Measurements from ENCODE around the gene SART1. TPM values are rescaled to one million over a fixed set of nuclear protein-coding genes. Genes with fewer than 3 reads are reported as not detected.

SART1 gene
- total and polyA plus RNA-seq, 4 donors, result 13.6 to 24.3 (median 15.1) TPM

DNA sequence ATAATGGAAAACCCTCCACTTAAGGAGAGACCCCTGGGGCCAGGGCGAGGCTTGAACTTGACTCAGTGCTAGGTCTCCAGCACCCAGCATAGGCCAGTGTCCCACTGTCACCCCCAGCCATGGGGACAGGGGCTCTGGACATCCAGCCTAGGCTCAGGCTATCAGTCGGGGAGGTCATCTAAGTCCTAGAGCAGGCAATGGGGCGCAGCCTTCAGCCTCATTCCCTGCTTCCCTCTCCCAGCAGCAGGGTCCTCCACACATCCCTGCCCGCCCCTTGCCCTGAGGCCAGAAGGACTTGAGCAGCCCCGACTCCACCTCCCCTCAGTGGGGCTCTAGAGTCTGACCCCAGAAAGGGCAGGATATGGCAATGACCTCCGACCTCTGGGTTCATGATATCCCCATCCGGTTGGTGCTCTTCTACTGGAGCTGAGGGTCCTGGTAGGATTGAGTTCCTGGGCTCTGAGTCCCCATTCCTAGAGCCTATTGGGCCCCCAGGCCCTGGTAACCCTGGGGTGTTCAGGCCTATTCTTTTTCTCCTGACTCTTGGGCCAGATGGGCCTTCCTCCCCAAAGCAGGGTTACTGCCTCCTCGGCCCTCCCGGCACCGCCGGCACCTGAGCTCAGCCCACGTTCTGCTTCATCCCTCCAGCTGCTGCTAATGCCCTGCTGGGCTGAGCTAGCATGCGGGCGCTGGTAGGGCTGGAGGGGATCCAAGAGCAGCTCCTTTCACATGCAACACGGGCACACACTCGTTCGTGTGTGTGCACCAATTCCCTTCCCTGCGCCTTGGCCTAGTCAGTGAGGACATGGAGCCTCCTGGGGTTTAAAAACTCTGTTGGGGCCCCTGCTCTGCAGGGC is 54.6 kb downstream of the SART1 start:
- no peaks in the 10 kb centered on the region for H3K9me3 ChIP-seq (ENCODE audit: control insufficient read depth in 4 of 4, low read length in 3 of 4)
- H3K4me3 ChIP-seq (ENCODE audit: low read depth in 1 of 3, low read length in 3 of 3), result no peak overlapping the region
- peaks cover 0 to 14% (median 0%) of the 10 kb centered on the region in 4 donors for H3K27me3 ChIP-seq (ENCODE audit: control insufficient read depth in 4 of 4, insufficient read depth in 4 of 4, low read length in 3 of 4)
- no peak overlapping the region for H3K9ac ChIP-seq (ENCODE audit: low read depth in 1 of 2, low read length in 2 of 2)
- H3K36me3 ChIP-seq (ENCODE audit: control insufficient read depth in 4 of 4, insufficient read depth in 3 of 4, low read depth in 1 of 4, low read length in 3 of 4), result no peaks in the 10 kb centered on the region
- 88% methylated on average over 18 of the region's 18 CpGs for WGBS
- TF ChIP-seq NR2F2 (IDR thresholded peaks at IDR 0.05) (no peak), JUND (IDR thresholded peaks at IDR 0.05) (no peak), RAD21 (IDR thresholded peaks at IDR 0.05) (no peak), TAF1 (conservative IDR thresholded peaks at IDR 0.05) (no peak), YY1 (IDR thresholded peaks at IDR 0.05) (no peak), SP1 (IDR thresholded peaks at IDR 0.05) (no peak), HNF4A (conservative IDR thresholded peaks at IDR 0.05) (no peak), GABPA (IDR thresholded peaks at IDR 0.05 in 1 of 2, conservative IDR thresholded peaks at IDR 0.05 in 1 of 2) (no peak), RXRA (IDR thresholded peaks at IDR 0.05) (no peak), FOXA2 (IDR thresholded peaks at IDR 0.05) (no peak), HNF4G (IDR thresholded peaks at IDR 0.05) (no peak), FOXA1 (IDR thresholded peaks at IDR 0.05) (no peak)
- TF ChIP-seq, protein P1, sequence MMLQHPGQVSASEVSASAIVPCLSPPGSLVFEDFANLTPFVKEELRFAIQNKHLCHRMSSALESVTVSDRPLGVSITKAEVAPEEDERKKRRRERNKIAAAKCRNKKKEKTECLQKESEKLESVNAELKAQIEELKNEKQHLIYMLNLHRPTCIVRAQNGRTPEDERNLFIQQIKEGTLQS (IDR thresholded peaks at IDR 0.05), result no peak
- TF ChIP-seq, protein P2, sequence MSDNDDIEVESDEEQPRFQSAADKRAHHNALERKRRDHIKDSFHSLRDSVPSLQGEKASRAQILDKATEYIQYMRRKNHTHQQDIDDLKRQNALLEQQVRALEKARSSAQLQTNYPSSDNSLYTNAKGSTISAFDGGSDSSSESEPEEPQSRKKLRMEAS (IDR thresholded peaks at IDR 0.05), result no peak
- TF ChIP-seq, protein P3, sequence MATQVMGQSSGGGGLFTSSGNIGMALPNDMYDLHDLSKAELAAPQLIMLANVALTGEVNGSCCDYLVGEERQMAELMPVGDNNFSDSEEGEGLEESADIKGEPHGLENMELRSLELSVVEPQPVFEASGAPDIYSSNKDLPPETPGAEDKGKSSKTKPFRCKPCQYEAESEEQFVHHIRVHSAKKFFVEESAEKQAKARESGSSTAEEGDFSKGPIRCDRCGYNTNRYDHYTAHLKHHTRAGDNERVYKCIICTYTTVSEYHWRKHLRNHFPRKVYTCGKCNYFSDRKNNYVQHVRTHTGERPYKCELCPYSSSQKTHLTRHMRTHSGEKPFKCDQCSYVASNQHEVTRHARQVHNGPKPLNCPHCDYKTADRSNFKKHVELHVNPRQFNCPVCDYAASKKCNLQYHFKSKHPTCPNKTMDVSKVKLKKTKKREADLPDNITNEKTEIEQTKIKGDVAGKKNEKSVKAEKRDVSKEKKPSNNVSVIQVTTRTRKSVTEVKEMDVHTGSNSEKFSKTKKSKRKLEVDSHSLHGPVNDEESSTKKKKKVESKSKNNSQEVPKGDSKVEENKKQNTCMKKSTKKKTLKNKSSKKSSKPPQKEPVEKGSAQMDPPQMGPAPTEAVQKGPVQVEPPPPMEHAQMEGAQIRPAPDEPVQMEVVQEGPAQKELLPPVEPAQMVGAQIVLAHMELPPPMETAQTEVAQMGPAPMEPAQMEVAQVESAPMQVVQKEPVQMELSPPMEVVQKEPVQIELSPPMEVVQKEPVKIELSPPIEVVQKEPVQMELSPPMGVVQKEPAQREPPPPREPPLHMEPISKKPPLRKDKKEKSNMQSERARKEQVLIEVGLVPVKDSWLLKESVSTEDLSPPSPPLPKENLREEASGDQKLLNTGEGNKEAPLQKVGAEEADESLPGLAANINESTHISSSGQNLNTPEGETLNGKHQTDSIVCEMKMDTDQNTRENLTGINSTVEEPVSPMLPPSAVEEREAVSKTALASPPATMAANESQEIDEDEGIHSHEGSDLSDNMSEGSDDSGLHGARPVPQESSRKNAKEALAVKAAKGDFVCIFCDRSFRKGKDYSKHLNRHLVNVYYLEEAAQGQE (IDR thresholded peaks at IDR 0.05), result no peak
- TF ChIP-seq, protein P4, sequence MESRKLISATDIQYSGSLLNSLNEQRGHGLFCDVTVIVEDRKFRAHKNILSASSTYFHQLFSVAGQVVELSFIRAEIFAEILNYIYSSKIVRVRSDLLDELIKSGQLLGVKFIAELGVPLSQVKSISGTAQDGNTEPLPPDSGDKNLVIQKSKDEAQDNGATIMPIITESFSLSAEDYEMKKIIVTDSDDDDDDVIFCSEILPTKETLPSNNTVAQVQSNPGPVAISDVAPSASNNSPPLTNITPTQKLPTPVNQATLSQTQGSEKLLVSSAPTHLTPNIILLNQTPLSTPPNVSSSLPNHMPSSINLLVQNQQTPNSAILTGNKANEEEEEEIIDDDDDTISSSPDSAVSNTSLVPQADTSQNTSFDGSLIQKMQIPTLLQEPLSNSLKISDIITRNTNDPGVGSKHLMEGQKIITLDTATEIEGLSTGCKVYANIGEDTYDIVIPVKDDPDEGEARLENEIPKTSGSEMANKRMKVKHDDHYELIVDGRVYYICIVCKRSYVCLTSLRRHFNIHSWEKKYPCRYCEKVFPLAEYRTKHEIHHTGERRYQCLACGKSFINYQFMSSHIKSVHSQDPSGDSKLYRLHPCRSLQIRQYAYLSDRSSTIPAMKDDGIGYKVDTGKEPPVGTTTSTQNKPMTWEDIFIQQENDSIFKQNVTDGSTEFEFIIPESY (IDR thresholded peaks at IDR 0.05), result no peak
- no peak overlapping the region for H3K27ac ChIP-seq (ENCODE audit: low read depth in 1 of 2, low read length in 2 of 2)
- DNase-seq (ENCODE audit: low spot score), result no peak
- peaks cover 0 to 4% (median 1%) of the 10 kb centered on the region in 4 donors for H3K4me1 ChIP-seq (ENCODE audit: control insufficient read depth in 4 of 4, insufficient read depth in 4 of 4, low read length in 3 of 4)

DNA sequence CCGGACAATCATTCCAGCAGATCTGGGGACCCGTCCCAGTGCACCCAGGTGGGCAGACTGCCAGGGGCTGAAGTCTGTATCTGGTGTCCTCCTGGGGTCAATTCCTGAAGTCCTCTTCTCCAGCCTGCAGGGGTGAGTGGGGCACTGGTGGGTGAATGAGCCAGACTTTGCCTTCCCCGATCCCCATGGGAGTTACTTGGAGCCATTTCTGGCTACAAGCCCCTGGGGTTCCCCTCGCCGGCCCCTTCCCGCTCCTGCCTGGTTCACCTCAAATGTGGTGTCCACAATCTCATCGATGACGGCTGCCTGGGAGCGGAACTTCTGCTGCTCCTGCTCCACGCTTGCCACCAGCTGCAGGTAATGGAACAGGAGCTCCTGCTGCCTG is 55.3 kb downstream of the SART1 start:
- Histone ChIP-seq H3K4me1 (ENCODE audit: control insufficient read depth in 4 of 4, insufficient read depth in 4 of 4, low read length in 3 of 4) (peaks cover 0 to 4% (median 1%) of the 10 kb centered on the region in 4 donors), H3K36me3 (ENCODE audit: control insufficient read depth in 4 of 4, insufficient read depth in 3 of 4, low read depth in 1 of 4, low read length in 3 of 4) (no peaks in the 10 kb centered on the region), H3K27me3 (ENCODE audit: control insufficient read depth in 4 of 4, insufficient read depth in 4 of 4, low read length in 3 of 4) (peaks cover 0 to 9% (median 0%) of the 10 kb centered on the region in 4 donors), H3K9ac (ENCODE audit: low read depth in 1 of 2, low read length in 2 of 2) (no peak overlapping the region), H3K4me3 (ENCODE audit: low read depth in 1 of 3, low read length in 3 of 3) (no peak overlapping the region), H3K27ac (ENCODE audit: low read depth in 1 of 2, low read length in 2 of 2) (no peak overlapping the region), H3K9me3 (ENCODE audit: control insufficient read depth in 4 of 4, low read length in 3 of 4) (no peaks in the 10 kb centered on the region)
- WGBS, result 90% methylated on average over 10 of the region's 10 CpGs
- TF ChIP-seq, protein P1 (IDR thresholded peaks at IDR 0.05), result no peak
- TF ChIP-seq RXRA (IDR thresholded peaks at IDR 0.05), result no peak
- TF ChIP-seq, protein P5, sequence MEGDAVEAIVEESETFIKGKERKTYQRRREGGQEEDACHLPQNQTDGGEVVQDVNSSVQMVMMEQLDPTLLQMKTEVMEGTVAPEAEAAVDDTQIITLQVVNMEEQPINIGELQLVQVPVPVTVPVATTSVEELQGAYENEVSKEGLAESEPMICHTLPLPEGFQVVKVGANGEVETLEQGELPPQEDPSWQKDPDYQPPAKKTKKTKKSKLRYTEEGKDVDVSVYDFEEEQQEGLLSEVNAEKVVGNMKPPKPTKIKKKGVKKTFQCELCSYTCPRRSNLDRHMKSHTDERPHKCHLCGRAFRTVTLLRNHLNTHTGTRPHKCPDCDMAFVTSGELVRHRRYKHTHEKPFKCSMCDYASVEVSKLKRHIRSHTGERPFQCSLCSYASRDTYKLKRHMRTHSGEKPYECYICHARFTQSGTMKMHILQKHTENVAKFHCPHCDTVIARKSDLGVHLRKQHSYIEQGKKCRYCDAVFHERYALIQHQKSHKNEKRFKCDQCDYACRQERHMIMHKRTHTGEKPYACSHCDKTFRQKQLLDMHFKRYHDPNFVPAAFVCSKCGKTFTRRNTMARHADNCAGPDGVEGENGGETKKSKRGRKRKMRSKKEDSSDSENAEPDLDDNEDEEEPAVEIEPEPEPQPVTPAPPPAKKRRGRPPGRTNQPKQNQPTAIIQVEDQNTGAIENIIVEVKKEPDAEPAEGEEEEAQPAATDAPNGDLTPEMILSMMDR (IDR thresholded peaks at IDR 0.05; ENCODE audit: low read depth, low read length, missing input control), result no peak
- DNase-seq (ENCODE audit: low spot score), result no peak
